WI38 (cell line): ENCODE measurements around the gene IFRD1.

Experiments
- H3K4me3 ChIP-seq: 2 replicates; pipeline ENCODE4 v1.5.1; 2011; ENCODE audit warnings: low read depth, mild to moderate bottlenecking, control low read depth, low read length
- CTCF ChIP-seq: IDR thresholded peaks from 2 replicates; pipeline ENCODE4 v1.5.1; 2012; ENCODE audit warnings: low read depth, mild to moderate bottlenecking, control low read depth, low read length

Gene IFRD1

GRCh38 chr7:112485766-112486165, 35.5 kb downstream of the IFRD1 start:
- no peak overlapping the region for H3K4me3 ChIP-seq
- no peak for TF ChIP-seq CTCF

DNA sequence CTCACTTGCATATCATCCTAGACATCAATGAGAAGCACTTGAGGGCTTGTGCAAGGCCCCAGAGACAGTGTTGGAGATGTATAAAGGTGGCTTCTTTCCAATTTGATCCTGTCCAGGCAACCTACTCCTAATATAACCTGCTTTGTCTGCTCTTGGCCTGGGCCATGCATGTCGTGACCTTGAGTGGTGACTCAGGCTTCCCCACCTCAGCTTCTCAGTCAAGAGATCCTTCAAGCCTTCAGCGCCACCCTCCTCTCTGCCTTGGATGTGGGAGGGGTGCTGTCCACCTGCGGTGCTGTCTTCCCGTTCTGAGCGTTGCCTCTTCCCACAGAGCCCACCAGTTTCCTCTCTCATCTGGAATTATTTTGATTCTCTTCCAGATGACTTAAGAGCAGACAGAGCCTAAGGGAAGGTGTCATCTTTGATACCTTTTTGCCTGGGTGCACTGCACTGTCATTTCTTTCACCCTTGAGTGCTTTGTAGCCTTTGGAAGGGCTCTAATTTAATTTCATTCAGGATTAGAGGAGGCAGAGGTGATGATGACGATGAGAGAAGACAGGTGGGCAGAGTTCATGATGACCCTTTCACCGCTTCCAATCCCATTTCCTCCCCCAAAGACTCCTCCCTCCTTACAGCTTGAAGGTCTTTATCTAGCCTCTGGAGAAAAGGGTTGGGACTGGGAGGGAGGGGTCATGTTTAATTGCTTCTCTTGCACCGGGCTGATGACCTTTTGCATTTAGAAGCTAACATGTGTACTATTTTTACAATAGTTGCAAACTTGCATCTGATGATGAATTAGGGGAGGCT, 37.4 kb downstream of the IFRD1 start:
- no peak for TF ChIP-seq CTCF
- no peak overlapping the region for H3K4me3 ChIP-seq

GRCh38 chr7:112488264-112488552, 37.9 kb downstream of the IFRD1 start:
- no peak overlapping the region for H3K4me3 ChIP-seq
- TF ChIP-seq CTCF, result no peak

DNA sequence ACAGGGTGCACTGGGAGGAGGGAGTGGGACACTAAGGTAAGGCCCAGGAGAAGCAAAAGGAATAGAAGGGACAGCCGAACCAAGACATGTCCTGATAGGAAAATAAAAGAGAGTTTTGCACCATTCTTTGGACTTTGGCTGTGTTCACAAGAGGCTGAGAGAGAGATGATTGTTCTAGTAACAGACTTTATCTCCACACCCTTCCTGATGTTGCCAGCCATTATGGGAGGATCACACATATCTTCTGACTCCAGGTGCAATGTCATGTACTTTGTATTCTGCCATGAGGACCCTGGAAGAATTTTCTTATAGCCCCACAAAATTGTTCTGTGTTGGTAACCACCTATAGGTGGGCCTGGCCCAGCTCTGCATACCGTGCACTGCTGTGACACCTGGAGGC, 41.9 kb downstream of the IFRD1 start:
- H3K4me3 ChIP-seq, result no peak overlapping the region
- no peak for TF ChIP-seq CTCF

- H3K4me3 ChIP-seq, result no peak overlapping the region
- TF ChIP-seq CTCF, result no peak
Measured at GRCh38 chr7:112494656-112495055, 44.4 kb downstream of the IFRD1 start.

GRCh38 chr7:112495156-112495788, 45.0 kb downstream of the IFRD1 start:
- no peak for TF ChIP-seq CTCF

GRCh38 chr7:112495810-112496462, 45.7 kb downstream of the IFRD1 start:
- TF ChIP-seq CTCF, result peak; percentile 44
- no peak overlapping the region for H3K4me3 ChIP-seq

More at GRCh38 chr7:112495156-112495788, 45.0 kb downstream of the IFRD1 start:
- H3K4me3 ChIP-seq, result no peak overlapping the region
